NCI-H748 (cell line): ENCODE data around the gene SYNJ2.

Experiments
- DNase-seq: peaks from one replicate; lab custom pipeline; 2025; ENCODE audit not compliant: unreplicated experiment; lab: John Stamatoyannopoulos, UW

SYNJ2 gene

GRCh38 chr6:158040804-158041347 lies 59.2 kb downstream of the SYNJ2 start:
- no peak for DNase-seq

GRCh38 chr6:158041370-158041769 lies 59.7 kb downstream of the SYNJ2 start:
- DNase-seq, result no peak

- no peak for DNase-seq
Observed at GRCh38 chr6:158041788-158042187, 60.1 kb downstream of the SYNJ2 start.

GRCh38 chr6:158042245-158042798 lies 60.7 kb downstream of the SYNJ2 start:
- no peak for DNase-seq

- DNase-seq, result no peak
Observed at GRCh38 chr6:158043008-158043407, 61.3 kb downstream of the SYNJ2 start.

- DNase-seq, result no peak
Observed at GRCh38 chr6:158043586-158044524, 62.2 kb downstream of the SYNJ2 start.

- DNase-seq, result no peak
Observed at GRCh38 chr6:158044525-158044888, 62.8 kb downstream of the SYNJ2 start.

- no peak for DNase-seq
Observed at GRCh38 chr6:158046201-158047126, 64.8 kb downstream of the SYNJ2 start.

- no peak for DNase-seq
Observed at GRCh38 chr6:158047127-158047518, 65.5 kb downstream of the SYNJ2 start.

GRCh38 chr6:158047563-158048323 lies 66.1 kb downstream of the SYNJ2 start:
- DNase-seq, result no peak

GRCh38 chr6:158048589-158048988 lies 66.9 kb downstream of the SYNJ2 start:
- no peak for DNase-seq

- no peak for DNase-seq
Observed at GRCh38 chr6:158049055-158050028, 67.7 kb downstream of the SYNJ2 start.

GRCh38 chr6:158050107-158050735 lies 68.6 kb downstream of the SYNJ2 start:
- no peak for DNase-seq

GRCh38 chr6:158050955-158051354 lies 69.3 kb downstream of the SYNJ2 start:
- no peak for DNase-seq

GRCh38 chr6:158051968-158052367 lies 70.3 kb downstream of the SYNJ2 start:
- no peak for DNase-seq

GRCh38 chr6:158053377-158054313 lies 72.0 kb downstream of the SYNJ2 start:
- DNase-seq, result no peak

- DNase-seq, result no peak
Observed at GRCh38 chr6:158056355-158056754, 74.7 kb downstream of the SYNJ2 start.

GRCh38 chr6:158056804-158057203 lies 75.1 kb downstream of the SYNJ2 start:
- DNase-seq, result no peak
